ENCODE measurements around the gene KRT80. TPM values are rescaled to one million over a fixed set of nuclear protein-coding genes. Genes with fewer than 3 reads are reported as not detected.

KRT80 gene
- total RNA-seq, 4 donors from 2014 or later, result 0.16 to 0.54 (median 0.31) TPM; not detected in 1

- TF ChIP-seq EP300 (IDR thresholded peaks at IDR 0.05) (no peak), CTCF (IDR thresholded peaks at IDR 0.05) (no peak), POLR2A (IDR thresholded peaks at IDR 0.05) (no peak), POLR2AphosphoS5 (IDR thresholded peaks at IDR 0.05) (no peak)
- H3K9me3 ChIP-seq, result no peaks in the 10 kb centered on the region
- H3K27me3 ChIP-seq, result no peaks in the 10 kb centered on the region
- no peak for ATAC-seq
- H3K27ac ChIP-seq, result no peak overlapping the region
- WGBS, 2 donors (ENCODE audit: low coverage in 1 of 2), result 82 to 84% methylated on average over 5 to 8 of the region's 8 CpGs
- H3K4me1 ChIP-seq, result peaks cover 6 to 53% (median 32%) of the 10 kb centered on the region in 3 donors
- no peak overlapping the region for H3K4me3 ChIP-seq
- H3K36me3 ChIP-seq, result no peaks in the 10 kb centered on the region
Measured at GRCh38 chr12:52195065-52195730, 3.4 kb upstream of the KRT80 start.

GRCh38 chr12:52193991-52194390 lies 2.2 kb upstream of the KRT80 start:
- no peak for ATAC-seq
- Histone ChIP-seq H3K27ac (peak overlapping the region in 2 of 4 donors; percentile 6 to 78), H3K4me3 (no peak overlapping the region), H3K36me3 (no peaks in the 10 kb centered on the region), H3K9me3 (no peaks in the 10 kb centered on the region), H3K4me1 (peaks cover 6 to 61% (median 39%) of the 10 kb centered on the region in 3 donors), H3K27me3 (no peaks in the 10 kb centered on the region)
- 17 to 21% methylated on average over 3 to 5 of the region's 6 CpGs for WGBS, 2 donors (ENCODE audit: low coverage in 1 of 2)
- TF ChIP-seq CTCF (IDR thresholded peaks at IDR 0.05), result no peak
- no peak for TF ChIP-seq POLR2AphosphoS5 (IDR thresholded peaks at IDR 0.05)
- no peak for TF ChIP-seq EP300 (IDR thresholded peaks at IDR 0.05)
- TF ChIP-seq POLR2A (IDR thresholded peaks at IDR 0.05), result no peak

GRCh38 chr12:52193532-52193931 lies 1.7 kb upstream of the KRT80 start:
- Histone ChIP-seq H3K9me3 (no peaks in the 10 kb centered on the region), H3K36me3 (no peaks in the 10 kb centered on the region), H3K4me1 (peaks cover 6 to 56% (median 39%) of the 10 kb centered on the region in 3 donors), H3K4me3 (no peak overlapping the region), H3K27me3 (no peaks in the 10 kb centered on the region), H3K27ac (peak overlapping the region in 2 of 4 donors; percentile 6 to 78)
- TF ChIP-seq POLR2A (IDR thresholded peaks at IDR 0.05), result no peak
- TF ChIP-seq CTCF (IDR thresholded peaks at IDR 0.05), result no peak
- TF ChIP-seq POLR2AphosphoS5 (IDR thresholded peaks at IDR 0.05), result no peak
- TF ChIP-seq EP300 (IDR thresholded peaks at IDR 0.05), result no peak
- ATAC-seq, result no peak
- WGBS, 2 donors (ENCODE audit: low coverage in 1 of 2), result 34% methylated on average over 2 of the region's 6 CpGs; no CpG with 5 or more reads in 1 of the 2 donors

- WGBS, 2 donors (ENCODE audit: low coverage in 1 of 2), result 79 to 82% methylated on average over 3 to 5 of the region's 16 CpGs
- no peak for ATAC-seq
- Histone ChIP-seq H3K27ac (peak overlapping the region in 3 of 4 donors; percentile 53 to 78 (median 74)), H3K4me3 (no peak overlapping the region), H3K36me3 (no peaks in the 10 kb centered on the region), H3K4me1 (peaks cover 6 to 67% (median 42%) of the 10 kb centered on the region in 3 donors), H3K27me3 (no peaks in the 10 kb centered on the region), H3K9me3 (no peaks in the 10 kb centered on the region)
- TF ChIP-seq CTCF (IDR thresholded peaks at IDR 0.05), result no peak
- TF ChIP-seq POLR2AphosphoS5 (IDR thresholded peaks at IDR 0.05), result no peak
- no peak for TF ChIP-seq POLR2A (IDR thresholded peaks at IDR 0.05)
- TF ChIP-seq EP300 (IDR thresholded peaks at IDR 0.05), result no peak
Measured at GRCh38 chr12:52190860-52191729, 719 bp downstream of the KRT80 start.
